Tibial nerve (tissue), 4 donors: Measurements from ENCODE around the gene ZNF491.
"Not testable (repeated sequence)": the region's sequence is repeated elsewhere in the genome, so short reads cannot be mapped to it uniquely, and the experiment has no call there.

Experiments used
- CTCF ChIP-seq, 5 experiments: fragments of 200-600 bp in 3 of 5; fragments of 450-650 bp in 2 of 5; sonication (generic) in 3 of 5; IDR thresholded peaks; one replicate each; pipeline ENCODE4 v1.5.1; 2016 to 2019; ENCODE audit warnings: antibody characterized with exemption in 5 of 5, mild to moderate bottlenecking in 3 of 5, moderate library complexity in 2 of 5
- EP300 ChIP-seq, 2 donors: sonication (generic); formaldehyde crosslinking; IDR thresholded peaks; one replicate each; pipeline ENCODE4 v1.6.1; 2017; ENCODE audit warnings: antibody characterized with exemption in 2 of 2, mild to moderate bottlenecking in 1 of 2
- POLR2A ChIP-seq, 2 donors: fragments of 450-650 bp; IDR thresholded peaks; one replicate each; pipeline ENCODE4 v1.6.1; 2017; ENCODE audit warnings: antibody characterized with exemption in 2 of 2, mild to moderate bottlenecking in 2 of 2, moderate library complexity in 2 of 2

- not testable (repeated sequence) for TF ChIP-seq CTCF, EP300, POLR2A (IDR thresholded peaks at IDR 0.05)
Observed at GRCh38 chr19:11847615-11848014, 49.3 kb downstream of the ZNF491 start.
